HG02884 (cell line): ENCODE data around the gene TMEM131.
"Not testable (repeated sequence)": the region's sequence is repeated elsewhere in the genome, so short reads cannot be mapped to it uniquely, and the experiment has no call there.

Experiments used
- ATAC-seq: cut with Tn5 transposase; IDR thresholded peaks from one replicate; pipeline ENCODE4 v1.9.1; 2021; ENCODE audit warnings: mild to moderate bottlenecking, moderate library complexity; ENCODE audit not compliant: unreplicated experiment

Gene TMEM131

DNA sequence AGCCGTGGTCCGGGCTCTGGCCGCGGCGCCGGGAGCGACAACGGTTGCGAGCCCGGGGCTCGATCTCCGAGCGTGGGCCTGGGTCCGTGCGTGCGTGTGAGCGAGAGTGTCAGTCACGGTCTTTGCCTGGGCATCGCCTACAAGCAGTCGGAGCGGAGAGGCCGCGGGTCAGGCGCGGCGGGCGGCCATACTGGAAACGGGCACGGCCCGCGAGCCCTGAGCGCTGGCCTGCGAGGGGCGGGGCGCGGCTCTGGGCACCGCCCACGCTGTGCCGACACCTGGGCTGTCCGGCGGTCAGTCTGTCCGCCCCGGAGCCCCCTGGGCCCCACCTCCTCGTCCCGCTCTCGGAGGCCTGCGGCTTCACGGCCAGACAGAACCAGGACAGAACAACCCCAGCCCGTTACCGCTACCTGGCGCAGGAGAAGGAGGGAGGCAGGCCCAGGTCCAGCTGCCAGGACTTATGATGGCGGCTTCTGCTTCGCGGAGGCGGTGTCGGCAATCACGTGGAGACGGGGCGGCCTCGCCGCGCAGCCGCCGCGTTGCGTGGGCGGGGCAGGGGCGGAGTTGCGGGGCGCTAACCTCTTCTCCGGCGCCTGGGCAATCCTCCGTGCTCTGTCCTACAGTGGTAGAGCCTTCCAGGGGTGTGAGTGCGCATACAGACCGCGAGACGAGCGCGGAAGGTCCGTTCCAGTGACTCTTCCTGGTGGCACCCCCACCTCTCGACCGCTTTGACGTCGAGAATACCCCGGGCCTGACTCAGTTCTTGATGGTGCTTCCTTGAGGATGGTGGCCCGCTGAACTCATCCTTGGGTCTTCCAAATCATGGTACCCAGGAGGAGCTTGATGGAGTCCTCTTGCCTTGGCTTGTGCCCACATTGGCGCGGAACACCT is at the start of gene TMEM131:
TSS of gene TMEM131 (minus strand) at position 215 of the 891 bp plus-strand sequence. CDS start 286 bp downstream, outside the sequence.
- peak; percentile 72 for ATAC-seq

DNA sequence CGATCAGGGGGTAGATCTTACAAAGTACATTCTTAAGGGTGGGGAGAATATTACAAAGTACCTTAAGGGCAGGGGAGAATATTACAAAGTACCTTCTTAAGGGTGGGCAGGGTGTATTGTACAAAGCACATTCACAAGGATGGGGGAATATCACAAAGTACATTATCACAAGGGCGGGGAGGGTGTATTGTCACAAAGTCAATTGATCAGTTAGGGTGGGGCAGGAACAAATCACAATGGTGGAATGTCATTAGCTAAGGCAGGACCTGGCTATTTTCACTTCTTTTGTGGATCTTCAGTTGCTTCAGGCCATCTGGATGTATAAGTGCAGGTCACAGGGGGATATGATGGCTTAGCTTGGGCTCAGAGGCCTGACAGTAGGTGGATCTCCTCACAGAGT is 49.0 kb upstream of the TMEM131 start:
- not testable (repeated sequence) for ATAC-seq

DNA sequence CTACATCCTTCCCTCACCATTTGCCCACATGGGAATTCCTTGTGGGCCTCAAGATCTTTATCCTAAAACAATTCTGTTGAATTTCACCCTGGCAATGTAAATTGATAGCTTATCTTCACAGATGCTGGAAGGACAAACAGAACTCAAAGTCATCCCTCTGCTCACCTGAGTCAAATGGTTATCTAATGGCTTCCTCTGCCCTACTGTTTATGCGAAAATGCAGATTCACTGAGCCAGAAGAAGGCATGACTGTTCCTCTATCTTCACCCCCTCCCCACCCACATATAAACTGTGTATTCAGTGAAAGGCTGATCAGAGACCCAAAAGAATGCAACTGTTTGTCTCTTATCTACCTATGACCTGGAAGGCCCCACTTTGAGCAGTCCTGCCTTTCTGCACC is 47.4 kb upstream of the TMEM131 start:
- no peak for ATAC-seq

DNA sequence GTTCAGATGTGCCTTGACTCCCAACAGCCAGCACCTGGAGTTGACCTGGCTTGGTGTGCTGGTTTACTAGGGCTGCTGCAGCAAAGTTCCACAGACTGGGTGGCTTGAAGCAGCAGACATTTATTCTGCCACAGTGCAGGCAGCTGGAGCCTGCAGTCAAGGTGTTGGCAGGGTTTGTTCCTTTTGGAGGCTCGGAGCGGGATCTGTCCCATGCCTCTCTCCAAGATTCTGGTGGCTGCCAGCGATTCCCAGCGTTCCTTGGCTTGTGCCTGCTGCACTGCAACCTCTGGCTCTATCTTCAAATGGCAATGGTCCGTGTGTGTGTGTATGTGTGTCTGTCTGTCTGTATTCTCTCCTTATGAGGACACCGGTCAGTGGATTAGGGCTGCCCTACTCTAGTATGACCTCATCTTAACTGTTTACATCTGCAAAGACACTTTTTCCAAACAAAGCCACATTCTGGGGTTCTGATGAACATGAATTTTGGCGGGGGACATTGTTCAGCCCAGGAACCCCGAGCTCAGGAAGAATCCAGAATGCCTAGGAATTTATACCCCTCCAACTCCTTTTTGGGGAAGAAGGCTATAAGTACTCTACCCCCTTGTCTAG is 44.7 kb upstream of the TMEM131 start:
- no peak for ATAC-seq

- ATAC-seq, result no peak
Observed at GRCh38 chr2:98039085-98039756, 43.5 kb upstream of the TMEM131 start.

DNA sequence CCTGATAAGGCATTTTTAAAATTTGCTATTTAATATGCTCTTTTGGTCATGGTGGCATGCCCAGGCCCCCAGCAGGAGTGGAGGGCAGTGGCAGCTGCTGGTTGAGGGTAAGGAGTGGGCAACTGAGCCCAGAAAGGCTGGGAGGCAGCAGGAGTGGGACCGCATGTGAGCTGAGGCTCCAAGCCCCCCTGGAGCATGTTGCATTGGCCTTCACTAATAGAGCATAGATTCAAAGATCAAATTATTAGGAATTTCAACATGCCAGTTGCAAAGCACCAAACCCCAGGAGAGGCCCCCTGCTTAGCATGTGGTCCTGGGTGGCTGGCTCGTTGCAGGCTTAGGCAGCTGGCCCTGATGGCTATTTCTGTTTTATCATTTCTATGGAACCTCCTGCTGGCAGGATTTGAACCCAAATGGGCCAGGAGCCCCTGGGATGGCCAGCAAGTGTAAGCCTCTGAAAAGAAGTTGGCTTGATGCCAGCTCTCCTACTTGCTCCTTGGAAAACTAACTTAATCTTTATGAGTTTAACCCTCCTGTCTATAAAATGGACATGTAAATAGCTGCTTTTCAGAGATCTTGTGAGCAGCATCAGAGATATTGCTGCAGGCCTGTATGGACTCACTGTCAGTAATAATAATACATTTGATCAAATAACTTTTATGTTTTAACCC is 42.1 kb upstream of the TMEM131 start:
- ATAC-seq, result no peak

DNA sequence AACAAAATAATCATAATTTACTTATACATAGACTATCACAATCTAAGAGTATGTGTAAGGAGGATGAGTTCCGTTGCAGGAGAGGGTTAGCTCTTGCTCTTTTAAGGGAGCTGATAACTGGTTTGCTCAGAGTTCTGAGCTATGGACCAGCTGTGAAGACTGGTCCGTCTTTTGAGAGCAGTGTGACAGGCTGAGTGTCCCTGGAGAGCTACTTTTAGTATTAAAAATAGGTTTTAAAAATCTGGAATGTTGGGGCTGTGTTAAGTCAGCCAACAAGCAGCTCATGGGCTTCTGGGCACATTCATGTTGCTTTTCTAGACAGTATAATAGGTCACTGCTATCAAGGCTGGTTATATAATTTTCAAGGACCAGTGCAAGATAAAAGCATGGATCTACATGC is 41.5 kb upstream of the TMEM131 start:
- no peak for ATAC-seq

DNA sequence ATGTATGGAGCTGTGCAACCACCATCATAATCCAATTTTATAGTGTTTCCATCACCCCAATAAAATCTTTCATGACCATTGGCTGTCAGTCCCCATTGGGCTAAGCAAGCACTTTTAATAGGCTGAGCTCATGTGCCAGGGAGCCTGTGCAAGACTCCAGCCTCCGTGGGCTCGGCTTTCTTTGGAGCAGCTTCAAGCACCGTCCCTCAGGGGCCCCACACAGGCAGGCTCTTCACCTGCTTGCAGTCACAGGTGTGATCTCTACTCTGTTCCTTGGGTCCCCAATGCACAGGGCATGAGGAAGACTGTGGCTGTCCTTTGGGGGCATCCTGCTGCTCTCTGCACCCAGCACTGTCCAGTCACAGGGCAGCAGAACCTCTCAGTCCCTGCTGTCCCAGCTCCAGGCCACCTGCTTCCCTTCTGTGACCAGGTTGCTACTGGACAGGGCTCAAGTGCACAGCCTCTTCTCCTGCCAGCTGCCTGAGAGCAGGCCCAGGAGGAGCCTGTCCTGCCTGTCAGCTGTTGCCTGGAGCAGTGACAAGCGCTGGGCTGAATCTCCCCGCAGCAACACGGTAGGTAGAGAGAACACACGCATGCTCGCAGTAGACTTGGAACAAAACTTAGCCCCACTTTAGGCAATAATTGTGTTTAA is 40.7 kb upstream of the TMEM131 start:
- no peak for ATAC-seq

GRCh38 chr2:98034745-98035144 is 39.0 kb upstream of the TMEM131 start:
- ATAC-seq, result no peak

DNA sequence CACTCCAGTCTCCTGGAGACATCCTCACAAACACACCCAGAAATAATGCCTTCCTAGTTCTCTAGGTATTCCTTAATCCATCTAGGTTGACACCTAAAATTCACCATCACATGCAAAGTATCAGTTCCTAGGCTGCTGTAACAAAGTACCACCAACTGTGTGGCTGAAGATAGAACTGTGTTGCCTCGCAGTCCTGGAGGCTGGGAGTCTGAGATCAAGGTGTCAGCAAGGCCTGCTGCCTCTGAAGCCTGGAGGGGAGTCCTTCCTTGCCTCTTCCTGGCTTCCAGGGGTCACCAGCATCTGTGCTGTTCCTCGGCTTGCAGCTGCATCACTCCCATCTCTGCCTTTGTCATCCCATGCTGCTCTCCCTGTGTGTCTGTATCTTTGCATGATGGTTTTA is 36.3 kb upstream of the TMEM131 start:
- ATAC-seq, result no peak

GRCh38 chr2:98029718-98030222 is 34.0 kb upstream of the TMEM131 start:
- ATAC-seq, result no peak

- ATAC-seq, result no peak
Observed at GRCh38 chr2:98028931-98029717, 33.4 kb upstream of the TMEM131 start.

DNA sequence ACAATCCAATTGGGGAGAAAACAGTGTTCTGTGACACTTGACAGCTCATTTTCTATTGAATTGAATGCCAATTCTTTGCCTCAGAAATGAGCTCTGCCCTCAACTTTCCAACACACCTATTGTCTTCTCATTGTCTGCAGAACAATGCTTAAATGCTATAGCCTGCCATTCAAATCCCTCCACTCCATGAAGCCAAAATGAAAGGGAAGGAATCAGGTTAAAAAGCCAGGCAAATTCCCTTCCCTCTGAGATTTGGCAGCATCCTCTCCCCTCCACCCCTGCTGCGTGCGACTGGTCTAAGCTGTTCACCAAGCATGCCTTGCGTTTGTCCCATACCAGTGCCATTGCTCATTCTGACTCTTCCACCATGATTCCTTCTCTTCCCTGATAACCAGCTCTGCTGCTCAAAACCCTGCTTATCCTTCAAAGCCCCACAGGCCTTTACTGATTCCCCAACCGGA is 32.4 kb upstream of the TMEM131 start:
- no peak for ATAC-seq

- peak; percentile 46 for ATAC-seq
Observed at GRCh38 chr2:98027538-98027937, 31.8 kb upstream of the TMEM131 start.

DNA sequence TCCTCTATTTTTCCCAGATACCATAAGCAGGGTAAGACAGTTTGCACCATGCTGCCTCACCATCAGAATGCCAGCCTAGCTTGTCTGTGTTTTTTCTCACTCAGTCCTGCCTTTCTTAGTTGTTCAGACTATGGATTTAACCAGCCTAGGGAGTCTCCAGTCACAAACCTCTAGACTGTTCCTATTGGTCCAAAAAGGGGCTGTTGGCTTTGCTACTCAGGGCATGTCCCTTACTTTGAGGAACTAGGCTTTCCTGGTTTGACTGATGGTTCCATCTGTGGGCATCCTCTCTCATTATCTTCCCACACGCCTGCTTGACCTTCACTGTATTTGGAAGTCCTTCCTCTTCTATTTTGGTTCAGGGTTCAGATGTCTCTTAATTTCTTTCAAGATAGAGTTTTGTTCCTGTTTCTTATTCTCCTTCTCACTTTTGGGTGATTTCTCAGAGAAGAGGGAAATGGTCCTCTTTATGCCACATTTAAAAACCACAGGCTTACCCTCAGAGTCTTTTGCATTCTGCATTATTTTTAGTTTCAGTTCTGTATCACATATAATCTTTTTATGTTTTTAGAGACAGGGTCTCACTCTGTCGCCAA is 31.3 kb upstream of the TMEM131 start:
- ATAC-seq, result peak; percentile 78

DNA sequence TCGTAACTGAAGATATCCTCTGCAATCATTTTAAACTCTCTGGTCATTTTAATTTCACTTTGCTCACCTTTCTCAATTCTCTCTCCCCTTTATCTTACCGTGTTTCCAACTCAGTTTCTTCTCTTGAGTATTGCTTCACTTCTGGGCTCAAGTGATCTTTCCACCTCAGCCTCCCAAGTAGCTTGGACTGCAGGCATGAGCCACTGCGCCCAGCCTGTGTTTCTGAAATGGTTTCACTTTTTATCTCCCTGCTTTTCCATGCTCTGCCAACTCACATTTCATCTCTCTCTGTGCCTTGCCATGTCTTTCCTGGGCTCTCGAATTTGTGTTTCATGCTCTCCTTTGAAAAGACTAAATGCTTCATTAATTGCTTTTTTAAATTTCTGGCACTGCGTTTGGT is 30.5 kb upstream of the TMEM131 start:
- no peak for ATAC-seq

- ATAC-seq, result no peak
Observed at GRCh38 chr2:98025481-98026037, 29.8 kb upstream of the TMEM131 start.

GRCh38 chr2:98022067-98022466 is 26.3 kb upstream of the TMEM131 start:
- not testable (repeated sequence) for ATAC-seq
